ENCODE data around the gene NME5.

The NME5 gene

DNA sequence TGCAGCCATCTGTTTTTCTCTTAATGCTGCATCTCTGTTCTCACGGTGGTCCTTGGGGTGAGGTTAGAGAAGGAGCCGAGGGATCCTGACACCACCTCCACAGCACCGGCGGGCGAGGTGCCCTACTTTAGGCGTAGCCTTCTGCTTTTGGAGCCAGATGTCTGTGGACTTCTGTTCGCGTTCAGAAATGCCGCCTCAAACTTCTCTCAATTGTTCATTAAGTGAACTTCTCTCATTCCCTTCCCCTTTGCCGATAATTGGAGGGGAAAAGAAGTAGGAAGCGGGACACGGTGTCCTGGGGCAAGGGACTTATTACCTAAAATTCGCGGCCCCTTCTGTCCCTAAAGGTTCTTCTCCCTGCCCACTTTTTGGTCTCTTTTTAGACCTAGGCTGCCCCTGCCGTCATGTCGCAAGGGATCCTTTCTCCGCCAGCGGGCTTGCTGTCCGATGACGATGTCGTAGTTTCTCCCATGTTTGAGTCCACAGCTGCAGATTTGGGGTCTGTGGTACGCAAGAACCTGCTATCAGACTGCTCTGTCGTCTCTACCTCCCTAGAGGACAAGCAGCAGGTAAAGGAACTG lies 40.1 kb upstream of the NME5 start:
- Histone ChIP-seq H3K4me1 (ENCODE audit: control insufficient read depth, low read length) (peaks cover 30% of the 10 kb centered on the region), H4K20me1 (ENCODE audit: control insufficient read depth, insufficient read depth, low read depth, low read length) (0 out of 2 replicates have a peak, but pooled peaks cover 4% of the 10 kb centered on the region), H3K79me2 (ENCODE audit: control insufficient read depth, low read length) (peaks cover 68% of the 10 kb centered on the region), H3K36me3 (ENCODE audit: control insufficient read depth, low read length) (peaks cover 81% of the 10 kb centered on the region), H3F3A (ENCODE audit: control insufficient read depth, insufficient read depth) (no peaks in the 10 kb centered on the region), H3K4me3 (ENCODE audit: low read length) (peak overlapping the region; percentile 88), H3K27ac (ENCODE audit: low read depth, low read length) (peak overlapping the region; percentile 74), H3K4me2 (ENCODE audit: low read length) (peak overlapping the region; percentile 72), H3K9me2 (replicated peaks; ENCODE audit: control insufficient read depth, low read length) (no peaks in the 10 kb centered on the region), H3K27me3 (ENCODE audit: control insufficient read depth, low read length) (no peaks in the 10 kb centered on the region), H3K9me3 (ENCODE audit: control insufficient read depth, insufficient read depth, low read length) (no peaks in the 10 kb centered on the region)
- TF ChIP-seq CTCF (IDR thresholded peaks at IDR 0.05; ENCODE audit: low read depth, low read length, poor library complexity, severe bottlenecking) (no peak), EZH2phosphoT487 (IDR thresholded peaks at IDR 0.05; ENCODE audit: borderline replicate concordance, low read length) (no peak)

DNA sequence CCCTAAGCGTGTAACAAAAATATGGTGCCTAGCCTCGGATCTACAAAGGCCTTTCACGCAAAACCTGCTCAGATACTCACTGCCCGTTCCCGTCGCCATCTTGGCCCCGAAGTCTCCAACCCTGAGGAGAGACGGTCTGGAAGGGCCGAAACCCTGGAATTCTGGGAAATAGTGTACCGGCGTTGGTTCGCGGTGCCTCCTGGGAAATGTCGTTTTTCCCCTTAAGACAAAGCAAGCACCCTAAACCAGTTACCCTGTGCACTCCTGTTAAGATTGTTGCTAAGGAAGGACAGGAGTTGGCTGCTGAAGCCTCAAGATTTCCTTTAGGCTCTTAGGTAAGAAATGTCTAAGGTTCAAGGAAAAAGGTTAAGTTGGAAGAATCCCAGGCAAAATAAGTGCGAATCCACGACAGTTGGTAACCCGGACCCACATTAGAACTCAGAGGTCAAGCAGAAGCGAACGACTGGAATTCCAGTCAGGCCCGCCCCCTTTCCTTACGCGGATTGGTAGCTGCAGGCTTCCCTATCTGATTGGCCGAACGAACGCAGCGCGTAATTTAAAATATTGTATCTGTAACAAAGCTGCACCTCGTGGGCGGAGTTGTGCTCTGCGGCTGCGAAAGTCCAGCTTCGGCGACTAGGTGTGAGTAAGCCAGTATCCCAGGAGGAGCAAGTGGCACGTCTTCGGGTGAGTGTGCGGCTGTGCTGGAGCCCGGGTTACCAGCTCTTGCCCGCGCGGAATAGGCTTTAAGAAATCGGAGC lies 39.5 kb upstream of the NME5 start, which contains the start of the genes BRD8 and KIF20A:
BRD8 (minus strand) TSS at position 115 of the 761 bp plus-strand sequence; CDS start at position 99, 16 bp downstream.
KIF20A (plus strand) TSS at position 597 of the 761 bp plus-strand sequence. CDS start 569 bp downstream, outside the sequence.
- no peaks in the 10 kb centered on the region for H3K9me3 ChIP-seq (ENCODE audit: control insufficient read depth, insufficient read depth, low read length)
- H3F3A ChIP-seq (ENCODE audit: control insufficient read depth, insufficient read depth): no peaks in the 10 kb centered on the region
- peak within 1 kb of the TSS; percentile 74 for H3K27ac ChIP-seq (ENCODE audit: low read depth, low read length)
- TF ChIP-seq EZH2phosphoT487 (IDR thresholded peaks at IDR 0.05; ENCODE audit: borderline replicate concordance, low read length) (no peak), CTCF (IDR thresholded peaks at IDR 0.05; ENCODE audit: low read depth, low read length, poor library complexity, severe bottlenecking) (no peak)
- peaks cover 30% of the 10 kb centered on the region for H3K4me1 ChIP-seq (ENCODE audit: control insufficient read depth, low read length)
- 0 out of 2 replicates have a peak, but pooled peaks cover 4% of the 10 kb centered on the region for H4K20me1 ChIP-seq (ENCODE audit: control insufficient read depth, insufficient read depth, low read depth, low read length)
- peak within 1 kb of the TSS; percentile 72 for H3K4me2 ChIP-seq (ENCODE audit: low read length)
- H3K4me3 ChIP-seq (ENCODE audit: low read length): peak within 1 kb of the TSS; percentile 88
- H3K36me3 ChIP-seq (ENCODE audit: control insufficient read depth, low read length): peaks cover 81% of the 10 kb centered on the region
- H3K9me2 ChIP-seq (replicated peaks; ENCODE audit: control insufficient read depth, low read length): no peaks in the 10 kb centered on the region
- peaks cover 74% of the 10 kb centered on the region for H3K79me2 ChIP-seq (ENCODE audit: control insufficient read depth, low read length)
- no peaks in the 10 kb centered on the region for H3K27me3 ChIP-seq (ENCODE audit: control insufficient read depth, low read length)

GRCh38 chr5:138177941-138178515 lies 38.8 kb upstream of the NME5 start:
- Histone ChIP-seq H3K9me2 (replicated peaks; ENCODE audit: control insufficient read depth, low read length) (no peaks in the 10 kb centered on the region), H3K9me3 (ENCODE audit: control insufficient read depth, insufficient read depth, low read length) (no peaks in the 10 kb centered on the region), H3F3A (ENCODE audit: control insufficient read depth, insufficient read depth) (no peaks in the 10 kb centered on the region), H3K4me3 (ENCODE audit: low read length) (peak overlapping the region; percentile 88), H4K20me1 (ENCODE audit: control insufficient read depth, insufficient read depth, low read depth, low read length) (0 out of 2 replicates have a peak, but pooled peaks cover 4% of the 10 kb centered on the region), H3K4me1 (ENCODE audit: control insufficient read depth, low read length) (peaks cover 30% of the 10 kb centered on the region), H3K27ac (ENCODE audit: low read depth, low read length) (peak overlapping the region; percentile 74), H3K4me2 (ENCODE audit: low read length) (peak overlapping the region; percentile 72), H3K79me2 (ENCODE audit: control insufficient read depth, low read length) (peaks cover 78% of the 10 kb centered on the region), H3K27me3 (ENCODE audit: control insufficient read depth, low read length) (no peaks in the 10 kb centered on the region), H3K36me3 (ENCODE audit: control insufficient read depth, low read length) (peaks cover 80% of the 10 kb centered on the region)
- no peak for TF ChIP-seq EZH2phosphoT487 (IDR thresholded peaks at IDR 0.05; ENCODE audit: borderline replicate concordance, low read length)
- no peak for TF ChIP-seq CTCF (IDR thresholded peaks at IDR 0.05; ENCODE audit: low read depth, low read length, poor library complexity, severe bottlenecking)
